ENCODE data around the gene PPM1J. TPM values are rescaled to one million over a fixed set of nuclear protein-coding genes. Genes with fewer than 3 reads are reported as not detected.

Gene PPM1J
- total RNA-seq, 4 donors from 2014 or later = 0.66 to 3.3 (median 1.8) TPM

- H3K9me3 ChIP-seq = no peaks in the 10 kb centered on the region
- H3K4me1 ChIP-seq = peaks cover 0 to 29% (median 12%) of the 10 kb centered on the region in 4 donors
- H3K4me3 ChIP-seq = no peak overlapping the region
- DNase-seq (ENCODE audit: low spot score in 2 of 2) = no peak
- no peaks in the 10 kb centered on the region for H3K36me3 ChIP-seq
- 66 to 74% methylated on average over 11 of the region's 11 CpGs for WGBS, 2 donors
- no peaks in the 10 kb centered on the region for H3K27me3 ChIP-seq
- no peak overlapping the region for H3K27ac ChIP-seq
- no peak for TF ChIP-seq EP300 (IDR thresholded peaks at IDR 0.05)
- no peak for TF ChIP-seq POLR2A (IDR thresholded peaks at IDR 0.05)
- no peak for TF ChIP-seq CTCF (IDR thresholded peaks at IDR 0.05)
Observed at GRCh38 chr1:112711670-112712069, 3.5 kb downstream of the PPM1J start.

- no peak overlapping the region for H3K4me3 ChIP-seq
- no peak for DNase-seq (ENCODE audit: low spot score in 2 of 2)
- no peaks in the 10 kb centered on the region for H3K9me3 ChIP-seq
- no peak for TF ChIP-seq CTCF (IDR thresholded peaks at IDR 0.05)
- H3K36me3 ChIP-seq = no peaks in the 10 kb centered on the region
- H3K4me1 ChIP-seq = peaks cover 0 to 25% (median 12%) of the 10 kb centered on the region in 4 donors
- no peaks in the 10 kb centered on the region for H3K27me3 ChIP-seq
- H3K27ac ChIP-seq = no peak overlapping the region
- 70 to 77% methylated on average over 7 of the region's 7 CpGs for WGBS, 2 donors
Observed at GRCh38 chr1:112711041-112711440, 4.1 kb downstream of the PPM1J start.

GRCh38 chr1:112710586-112710985 is 4.5 kb downstream of the PPM1J start:
- peaks cover 0 to 25% (median 14%) of the 10 kb centered on the region in 4 donors for H3K4me1 ChIP-seq
- no peak overlapping the region for H3K27ac ChIP-seq
- no peak for DNase-seq (ENCODE audit: low spot score in 2 of 2)
- TF ChIP-seq EP300 (IDR thresholded peaks at IDR 0.05) = no peak
- no peak for TF ChIP-seq POLR2A (IDR thresholded peaks at IDR 0.05)
- no peak for TF ChIP-seq CTCF (IDR thresholded peaks at IDR 0.05)
- WGBS, 2 donors = 92 to 93% methylated on average over 3 of the region's 3 CpGs
- no peak overlapping the region for H3K4me3 ChIP-seq
- no peaks in the 10 kb centered on the region for H3K27me3 ChIP-seq
- H3K9me3 ChIP-seq = no peaks in the 10 kb centered on the region
- no peaks in the 10 kb centered on the region for H3K36me3 ChIP-seq

- Histone ChIP-seq H3K4me1 (peaks cover 0 to 29% (median 16%) of the 10 kb centered on the region in 4 donors), H3K27me3 (no peaks in the 10 kb centered on the region), H3K27ac (no peak overlapping the region), H3K4me3 (no peak overlapping the region), H3K9me3 (no peaks in the 10 kb centered on the region), H3K36me3 (no peaks in the 10 kb centered on the region)
- TF ChIP-seq CTCF (IDR thresholded peaks at IDR 0.05) = no peak
- no peak for TF ChIP-seq EP300 (IDR thresholded peaks at IDR 0.05)
- no peak for TF ChIP-seq POLR2A (IDR thresholded peaks at IDR 0.05)
- no peak for DNase-seq (ENCODE audit: low spot score in 2 of 2)
- 88 to 93% methylated on average over 7 of the region's 7 CpGs for WGBS, 2 donors
Observed at GRCh38 chr1:112710159-112710558, 5.0 kb downstream of the PPM1J start.

- Histone ChIP-seq H3K9me3 (no peaks in the 10 kb centered on the region), H3K4me3 (no peak overlapping the region), H3K4me1 (peaks cover 0 to 33% (median 18%) of the 10 kb centered on the region in 4 donors), H3K36me3 (no peaks in the 10 kb centered on the region), H3K27ac (peak overlapping the region in 1 of 4 donors; percentile 99), H3K27me3 (no peaks in the 10 kb centered on the region)
- TF ChIP-seq EP300 (IDR thresholded peaks at IDR 0.05) (no peak), CTCF (IDR thresholded peaks at IDR 0.05) (no peak), POLR2A (IDR thresholded peaks at IDR 0.05) (no peak)
- DNase-seq (ENCODE audit: low spot score in 2 of 2) = no peak
- WGBS, 2 donors = 94% methylated on average over 3 of the region's 3 CpGs
Observed at GRCh38 chr1:112708489-112708888, 6.6 kb downstream of the PPM1J start.
